ENCODE results near the gene LRRC51.
"Not testable (repeated sequence)": the region's sequence is repeated elsewhere in the genome, so short reads cannot be mapped to it uniquely, and the experiment has no call there.

Gene LRRC51

DNA sequence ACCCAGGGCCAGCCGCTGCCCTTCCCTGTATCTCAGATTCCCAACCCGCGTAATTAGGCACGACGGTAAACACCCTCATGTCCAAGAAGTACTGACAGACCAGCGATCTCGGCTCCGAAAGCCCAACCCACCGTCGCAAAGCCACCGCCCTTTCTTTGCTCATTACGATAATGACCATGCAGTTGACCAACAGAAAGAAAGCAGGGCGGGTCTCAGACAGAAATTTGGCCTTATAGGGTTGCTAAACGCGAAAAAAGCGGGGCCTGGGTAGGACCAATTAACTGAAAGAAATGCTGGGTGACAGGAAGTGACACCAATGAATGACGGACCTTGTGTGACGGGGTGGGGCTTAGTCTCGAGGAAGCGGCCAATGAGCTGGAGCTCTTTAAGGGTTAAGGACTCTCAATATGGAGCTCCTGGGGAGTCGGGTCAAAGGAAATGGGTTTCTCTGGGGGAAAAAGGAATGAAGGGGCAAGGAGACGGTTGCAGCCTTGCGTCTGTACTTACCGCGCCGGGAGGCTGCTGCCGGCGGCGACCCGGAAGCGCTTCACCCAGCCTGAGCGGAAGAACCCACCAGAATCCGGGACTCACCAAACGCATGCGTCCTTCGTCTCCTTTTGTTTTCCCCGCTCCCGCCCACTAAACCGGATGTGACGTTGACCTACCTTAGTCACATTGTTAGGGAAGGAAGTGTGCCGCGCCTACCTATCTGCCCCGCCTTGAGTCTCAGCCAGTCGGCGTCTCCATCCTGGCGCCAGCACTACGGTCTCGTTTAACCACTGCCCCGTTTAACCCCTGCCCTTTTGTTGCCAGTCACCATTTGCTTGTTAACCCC lies 31.7 kb downstream of the LRRC51 start, which contains the start of gene ANAPC15:
Gene ANAPC15 (minus strand): TSS at position 553 of the 835 bp plus-strand sequence. CDS start 1,419 bp downstream, outside the sequence.
- peak; percentile 99 for DNase-seq

DNA sequence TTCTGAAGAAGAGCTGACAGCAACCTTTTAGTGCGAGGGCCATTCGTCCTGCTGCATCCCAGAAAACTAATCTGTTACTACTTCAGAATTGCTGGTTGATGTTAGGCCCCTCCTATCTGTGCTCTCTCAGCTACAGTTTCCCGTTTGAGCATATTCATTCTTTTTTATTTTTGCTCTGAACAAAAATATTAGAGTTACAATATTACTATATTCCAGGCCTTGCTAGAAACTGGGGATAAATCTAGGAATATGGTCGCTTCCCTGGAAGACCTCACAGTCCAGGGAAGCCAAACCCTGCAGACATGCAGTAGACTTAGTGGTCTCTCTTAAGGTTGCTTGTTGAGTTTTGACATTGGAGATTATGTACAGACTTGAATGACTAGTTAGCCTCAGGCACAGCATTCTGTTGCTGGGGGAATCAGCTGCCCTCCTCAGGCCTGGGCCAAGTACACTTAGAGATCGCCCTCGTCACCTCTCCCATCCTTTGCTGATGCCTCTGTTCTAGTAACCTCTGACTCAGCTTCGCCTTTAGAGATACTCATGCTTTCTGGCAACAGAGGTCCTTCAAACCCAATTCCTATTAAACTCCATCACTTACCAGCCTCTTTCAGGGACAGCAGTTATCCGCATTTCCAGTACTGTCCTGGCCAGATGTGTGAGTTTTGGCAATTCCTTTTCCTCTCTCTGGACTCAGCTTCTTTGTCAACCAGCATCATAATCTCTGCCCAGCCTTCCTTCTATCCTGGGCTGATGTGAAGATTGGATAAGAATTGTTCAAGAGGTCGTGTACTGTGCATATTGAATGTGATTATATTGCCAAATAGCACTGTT lies 32.5 kb downstream of the LRRC51 start:
- no peak for DNase-seq

DNA sequence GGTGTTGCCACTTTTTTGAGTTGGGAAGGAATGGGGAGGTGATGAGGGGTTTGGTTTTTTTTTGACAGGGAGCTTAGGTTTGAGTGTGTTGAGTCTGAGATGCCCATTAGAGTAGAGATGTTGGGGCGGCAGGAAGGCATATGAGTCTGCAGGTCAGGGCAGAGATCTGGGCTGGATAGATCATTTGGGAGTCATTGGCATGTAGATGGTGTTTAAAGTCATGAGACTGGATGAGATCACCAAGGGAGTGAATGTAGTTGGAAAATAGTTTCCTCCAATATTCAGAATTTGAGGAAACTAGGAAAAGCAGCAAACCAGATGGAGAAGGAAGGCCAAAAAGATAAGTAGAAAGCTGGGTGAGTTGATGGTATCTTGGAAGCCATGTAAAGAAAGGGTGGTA lies 33.9 kb downstream of the LRRC51 start:
- DNase-seq, result no peak

DNA sequence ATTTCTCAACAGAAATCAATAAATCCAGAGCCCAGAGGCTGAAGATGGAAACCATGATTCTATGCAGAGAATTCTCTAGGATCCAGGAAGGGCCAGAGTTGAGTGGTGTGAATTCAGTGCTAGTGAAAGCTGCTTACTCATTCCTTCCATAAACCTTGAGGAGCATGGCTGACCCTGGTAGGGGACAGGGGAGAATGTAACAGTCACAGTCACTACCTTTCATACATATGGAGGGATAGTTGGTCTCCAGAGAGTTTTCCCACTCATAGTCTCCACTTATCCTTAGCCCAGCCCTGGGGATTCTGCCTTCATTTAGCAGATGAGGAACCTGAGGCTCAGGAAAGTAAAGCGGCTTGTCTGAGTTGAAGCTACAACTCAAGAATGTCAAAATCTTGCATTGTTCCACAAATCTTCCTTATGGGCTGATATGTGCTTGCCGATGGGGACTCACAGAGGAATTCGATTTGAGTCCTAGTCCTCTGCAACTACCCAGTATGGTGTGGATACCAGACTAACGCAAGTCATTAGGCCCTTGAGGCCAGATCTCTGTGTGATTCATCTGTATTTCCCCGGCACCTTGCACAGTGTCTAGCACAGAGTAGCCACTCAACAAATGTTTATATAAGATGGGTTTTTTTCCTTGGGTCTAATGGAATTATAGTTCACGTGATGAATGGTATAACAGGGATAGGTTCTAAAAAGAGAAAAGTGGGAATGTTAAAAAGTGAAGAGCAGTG lies 35.5 kb downstream of the LRRC51 start:
- no peak for DNase-seq

DNA sequence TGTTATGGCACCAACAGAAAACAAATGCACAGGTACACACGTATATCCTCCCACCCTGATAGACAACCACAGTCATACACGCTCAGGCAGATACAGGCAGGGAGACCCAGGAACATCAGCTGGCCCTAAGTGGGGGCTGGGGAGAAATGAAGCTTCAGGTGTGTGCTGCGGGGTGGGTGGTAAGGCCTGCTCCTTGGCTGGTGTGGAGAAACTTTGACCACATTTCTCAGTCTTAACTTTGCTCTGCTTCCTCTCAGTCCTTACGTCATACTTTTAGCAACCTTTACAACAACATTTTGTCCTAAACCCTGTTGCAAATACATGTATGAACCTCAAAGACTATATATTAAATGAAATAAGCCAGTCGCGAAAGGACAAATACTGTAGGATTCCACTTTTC lies 38.5 kb downstream of the LRRC51 start:
- DNase-seq, result no peak

DNA sequence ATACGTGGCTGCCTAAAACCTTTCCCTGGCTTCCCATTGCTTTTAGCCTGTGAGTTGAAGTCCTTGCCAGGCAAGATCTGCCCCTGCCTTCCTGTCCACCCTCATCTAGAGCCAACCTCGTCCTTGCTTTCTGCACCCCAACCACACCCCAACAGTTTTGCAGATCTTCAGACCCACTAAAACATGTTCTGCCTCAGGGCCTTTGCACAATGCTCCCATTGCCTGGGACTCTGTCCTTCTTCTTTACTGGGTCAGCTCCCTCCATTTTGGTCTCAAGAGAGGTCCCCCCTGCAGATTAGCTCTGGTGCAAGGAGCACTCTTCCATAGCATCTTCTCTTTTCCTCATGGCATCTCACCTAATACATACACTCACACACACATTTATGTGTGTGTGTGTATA lies 40.3 kb downstream of the LRRC51 start:
- DNase-seq, result no peak

DNA sequence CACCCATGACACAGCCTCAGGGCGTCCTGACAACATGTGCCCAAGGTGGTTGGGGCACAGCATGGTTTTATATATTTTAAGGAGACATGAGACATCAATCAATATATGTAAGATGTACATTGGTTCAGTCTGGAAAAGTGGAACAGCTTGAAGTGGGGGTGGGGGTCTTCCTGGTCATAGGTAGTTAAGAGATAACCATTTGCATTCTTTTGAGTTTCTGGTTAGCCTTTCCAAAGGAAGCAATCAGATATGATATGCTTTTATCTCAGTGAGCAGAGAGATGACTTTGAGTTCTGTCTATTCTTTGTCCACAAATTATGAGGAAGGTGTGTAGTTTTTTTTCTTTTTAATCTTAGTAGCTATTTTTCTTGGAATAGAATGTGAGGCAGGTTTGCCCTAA lies 42.0 kb downstream of the LRRC51 start:
- no peak for DNase-seq

DNA sequence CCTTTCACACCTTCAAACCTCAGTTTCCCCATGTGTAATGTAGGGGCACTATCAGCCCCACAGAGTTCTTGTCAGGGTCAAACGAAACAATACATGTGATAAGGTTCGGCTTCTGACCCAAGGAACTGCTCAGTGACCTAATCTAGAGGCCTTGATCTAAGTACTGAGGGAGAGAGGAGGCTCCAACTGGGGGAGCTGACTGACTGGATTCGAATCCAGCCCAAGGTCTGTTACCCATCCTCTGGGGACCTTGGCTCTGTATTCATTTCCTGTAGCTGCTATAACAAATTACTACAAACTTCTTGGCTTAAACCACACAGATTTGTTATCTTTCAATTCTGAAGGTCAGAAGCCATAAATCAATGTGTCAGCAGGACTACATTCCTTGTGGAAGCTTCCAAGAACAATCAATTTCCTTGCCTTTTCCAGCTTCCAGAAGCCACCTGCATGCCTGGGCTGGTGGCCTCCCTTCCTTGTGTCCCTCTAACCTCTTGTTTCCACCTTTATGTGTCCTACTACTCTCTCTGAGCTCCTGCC lies 42.5 kb downstream of the LRRC51 start:
- no peak for DNase-seq

DNA sequence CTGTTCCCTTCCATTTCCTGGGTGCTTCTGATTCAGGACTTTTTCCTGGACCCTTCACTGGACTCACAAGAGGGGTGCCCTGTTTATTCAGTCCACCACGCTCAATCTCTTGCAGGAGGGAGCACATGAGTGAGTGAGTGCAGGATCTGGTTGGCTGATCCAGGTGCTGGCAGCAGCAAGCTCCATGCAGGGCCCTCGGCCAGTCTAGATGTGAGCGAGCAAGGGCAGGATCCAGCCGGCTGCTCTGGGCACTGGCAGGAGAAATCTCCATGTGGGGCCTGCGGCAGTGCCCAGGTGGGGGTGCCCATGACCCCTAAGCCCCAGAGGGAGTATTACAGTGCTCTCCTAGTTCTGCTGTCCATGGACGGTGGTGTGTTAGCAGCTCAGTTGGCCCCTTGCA lies 43.4 kb downstream of the LRRC51 start:
- no peak for DNase-seq

DNA sequence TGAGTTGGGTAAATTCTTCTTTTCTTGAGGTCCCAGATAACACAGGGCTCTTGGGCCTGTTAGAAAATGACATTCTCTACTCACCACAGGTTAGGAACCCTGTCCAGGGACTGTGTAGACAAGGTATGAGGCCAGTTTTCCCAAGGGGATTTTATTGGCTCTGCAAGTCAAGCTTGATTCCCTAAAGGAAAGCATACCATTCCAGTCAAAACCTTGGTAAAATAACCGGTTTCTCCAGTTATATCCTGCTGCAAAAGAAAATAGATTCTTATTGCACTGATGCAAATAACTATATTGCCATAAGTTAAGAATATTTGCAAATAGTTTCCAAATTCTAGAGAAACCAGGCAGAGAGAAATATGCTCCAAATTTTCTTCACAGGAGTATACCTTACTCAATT lies 45.3 kb downstream of the LRRC51 start:
- DNase-seq, result no peak

DNA sequence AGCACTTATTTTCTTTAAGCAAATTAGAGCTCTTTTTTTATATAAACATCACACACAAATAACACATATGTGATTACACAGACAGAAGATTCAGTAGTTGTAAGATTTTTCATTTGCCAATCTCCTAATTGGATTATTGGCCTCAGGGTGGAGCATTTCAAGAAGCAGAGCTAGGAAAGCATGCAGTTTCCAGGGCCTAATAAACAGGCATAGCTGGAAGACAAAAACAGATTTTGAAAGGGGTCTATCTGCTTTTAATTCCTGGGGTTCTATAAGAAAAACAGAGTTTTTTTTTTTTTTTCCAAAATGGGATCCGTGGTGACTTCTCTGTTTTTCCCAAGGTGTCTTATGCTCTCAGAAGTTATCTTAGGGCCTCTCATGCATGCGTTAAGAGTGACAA lies 47.3 kb downstream of the LRRC51 start:
- DNase-seq, result no peak

DNA sequence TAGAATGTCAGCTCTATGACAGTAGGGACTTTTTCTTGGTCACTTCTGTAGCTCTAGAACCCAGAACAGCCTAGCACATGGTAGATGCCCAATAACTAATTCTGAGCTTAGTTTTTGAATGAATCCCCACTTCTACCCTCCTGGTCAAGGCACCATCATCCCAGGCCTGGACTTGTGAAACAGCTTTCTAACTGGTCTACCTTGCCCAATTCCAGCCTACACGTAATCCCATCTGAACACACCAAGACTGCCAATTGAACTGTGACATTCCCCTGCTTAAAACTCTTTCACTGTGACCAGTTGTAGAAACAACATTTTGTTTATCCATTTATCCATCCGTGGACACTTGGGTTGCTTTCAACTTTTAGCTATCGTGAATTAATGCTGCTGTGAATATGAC lies 48.7 kb downstream of the LRRC51 start:
- DNase-seq, result no peak

DNA sequence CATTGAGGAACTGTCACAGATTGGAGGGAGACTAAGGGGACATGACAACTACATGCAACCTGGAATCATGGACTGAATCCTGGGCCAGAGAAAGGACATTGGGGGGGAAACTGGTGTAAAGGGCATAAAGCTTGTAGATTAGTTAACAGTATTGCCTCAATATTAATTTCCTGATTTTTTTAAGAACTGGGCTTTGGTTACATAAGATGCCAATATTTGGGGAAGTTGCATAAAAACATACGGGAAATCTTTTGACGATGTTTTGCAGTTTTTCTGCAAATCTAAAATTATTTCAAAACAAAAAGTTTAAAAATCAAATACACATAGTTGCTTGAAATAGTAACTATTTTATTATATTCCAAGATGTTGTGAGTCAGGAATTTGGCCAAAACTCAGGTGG lies 52.0 kb downstream of the LRRC51 start:
- no peak for DNase-seq

DNA sequence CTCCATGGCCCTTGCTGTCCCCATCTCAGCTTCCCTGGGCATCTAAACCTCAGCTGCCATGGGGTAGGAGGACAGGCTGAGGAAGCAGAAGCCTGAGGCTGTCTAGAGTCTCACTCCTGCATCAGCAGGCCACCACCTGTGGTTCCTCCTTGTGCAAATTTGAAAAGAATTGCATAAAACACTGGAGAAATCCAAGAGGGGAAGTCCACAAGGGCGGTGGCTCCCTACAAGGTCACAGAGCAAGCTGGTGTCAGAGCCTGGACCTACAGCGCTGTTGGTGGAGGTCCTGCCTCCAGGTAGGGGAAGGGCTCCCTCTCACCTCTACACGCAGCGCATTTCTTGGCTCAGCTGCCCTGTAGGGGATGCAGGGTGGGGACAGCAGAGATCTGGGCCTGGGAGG lies 54.8 kb downstream of the LRRC51 start, which contains the start of gene FOLR3:
Gene FOLR3 (plus strand): TSS at position 253 of the 400 bp plus-strand sequence. CDS start 228 bp downstream, outside the sequence.
- DNase-seq, result not testable (repeated sequence)

DNA sequence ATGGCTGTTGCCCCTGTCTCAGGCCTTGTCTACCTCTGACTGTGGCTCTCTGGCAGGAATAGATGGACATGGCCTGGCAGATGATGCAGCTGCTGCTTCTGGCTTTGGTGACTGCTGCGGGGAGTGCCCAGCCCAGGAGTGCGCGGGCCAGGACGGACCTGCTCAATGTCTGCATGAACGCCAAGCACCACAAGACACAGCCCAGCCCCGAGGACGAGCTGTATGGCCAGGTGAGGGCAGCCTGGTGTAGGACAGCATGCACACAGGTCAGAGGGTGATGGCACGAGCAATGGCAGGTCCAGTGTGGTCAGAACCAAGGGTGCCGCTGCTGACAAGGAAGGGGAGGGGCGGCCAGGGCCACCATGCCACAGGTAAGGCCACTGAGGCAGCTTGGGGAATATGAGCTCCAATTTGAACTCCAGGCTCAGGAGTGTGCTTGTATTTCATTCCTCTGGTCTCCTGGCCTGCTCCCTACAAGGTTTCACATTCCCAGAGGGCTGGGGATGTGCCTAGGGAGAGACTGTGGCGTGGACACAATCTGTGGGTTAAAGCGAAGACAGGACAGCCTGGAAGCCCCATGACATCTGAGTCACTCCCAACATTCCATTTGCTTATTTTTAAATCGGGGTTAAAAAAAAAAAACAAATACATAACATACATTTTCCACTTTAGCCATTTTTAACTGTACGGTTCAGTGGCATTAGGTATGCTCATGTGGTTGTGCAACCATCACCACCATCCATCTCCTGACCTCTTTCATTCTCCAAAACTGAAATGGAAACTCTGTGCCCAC lies 55.4 kb downstream of the LRRC51 start:
- no peak for DNase-seq

DNA sequence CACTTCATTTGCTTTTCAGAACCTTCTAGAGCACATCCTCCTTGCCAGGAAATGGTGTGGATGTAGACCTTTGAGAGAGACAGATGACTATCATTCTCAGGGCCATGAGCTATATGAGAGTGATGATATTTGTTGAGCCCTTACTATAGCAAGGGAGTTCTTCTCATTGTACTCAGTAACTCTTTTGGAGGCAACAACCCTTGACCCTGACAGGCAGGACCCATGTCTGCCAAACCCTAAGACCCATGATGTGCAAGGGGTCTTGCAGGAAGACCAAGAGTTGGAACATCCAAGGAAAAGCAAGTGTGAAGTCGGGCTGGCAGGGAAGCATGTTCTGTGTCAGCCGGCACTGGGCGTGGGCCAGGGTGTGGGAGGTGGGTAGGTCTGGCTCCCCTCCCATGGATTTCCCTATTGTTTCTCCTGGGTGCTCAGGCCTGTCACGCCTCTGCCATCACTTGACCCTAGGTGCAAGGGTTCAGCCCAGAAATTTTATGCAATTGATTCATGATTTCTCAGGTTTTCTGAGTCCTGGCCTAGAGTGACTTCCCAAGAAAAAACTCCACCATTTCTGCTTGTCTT lies 56.1 kb downstream of the LRRC51 start:
- DNase-seq, result no peak

DNA sequence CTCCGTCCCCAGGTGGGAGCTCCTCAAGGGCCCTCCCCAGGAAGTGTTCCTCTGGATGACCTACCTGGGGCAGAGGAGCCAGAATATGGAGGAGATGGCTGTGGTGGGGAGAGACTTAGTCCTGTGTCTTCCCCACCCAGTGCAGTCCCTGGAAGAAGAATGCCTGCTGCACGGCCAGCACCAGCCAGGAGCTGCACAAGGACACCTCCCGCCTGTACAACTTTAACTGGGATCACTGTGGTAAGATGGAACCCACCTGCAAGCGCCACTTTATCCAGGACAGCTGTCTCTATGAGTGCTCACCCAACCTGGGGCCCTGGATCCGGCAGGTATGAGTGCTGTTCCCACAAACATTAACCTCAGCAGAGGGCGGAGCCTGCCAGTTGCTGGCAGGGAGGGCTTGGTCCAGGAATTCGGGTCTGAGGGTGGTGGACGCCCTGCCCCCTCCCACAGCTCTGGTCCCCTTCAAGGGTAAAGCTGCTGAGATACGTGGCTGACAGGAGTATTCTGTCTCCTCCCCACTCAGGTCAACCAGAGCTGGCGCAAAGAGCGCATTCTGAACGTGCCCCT lies 58.3 kb downstream of the LRRC51 start:
- DNase-seq, result no peak

DNA sequence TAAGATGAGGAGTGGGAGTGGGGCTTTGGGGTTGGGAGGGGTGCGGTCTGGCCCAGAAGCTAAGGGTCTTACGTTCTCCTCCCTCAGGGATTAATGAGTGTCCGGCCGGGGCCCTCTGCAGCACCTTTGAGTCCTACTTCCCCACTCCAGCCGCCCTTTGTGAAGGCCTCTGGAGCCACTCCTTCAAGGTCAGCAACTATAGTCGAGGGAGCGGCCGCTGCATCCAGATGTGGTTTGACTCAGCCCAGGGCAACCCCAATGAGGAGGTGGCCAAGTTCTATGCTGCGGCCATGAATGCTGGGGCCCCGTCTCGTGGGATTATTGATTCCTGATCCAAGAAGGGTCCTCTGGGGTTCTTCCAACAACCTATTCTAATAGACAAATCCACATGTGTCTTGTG lies 58.9 kb downstream of the LRRC51 start:
- no peak for DNase-seq

DNA sequence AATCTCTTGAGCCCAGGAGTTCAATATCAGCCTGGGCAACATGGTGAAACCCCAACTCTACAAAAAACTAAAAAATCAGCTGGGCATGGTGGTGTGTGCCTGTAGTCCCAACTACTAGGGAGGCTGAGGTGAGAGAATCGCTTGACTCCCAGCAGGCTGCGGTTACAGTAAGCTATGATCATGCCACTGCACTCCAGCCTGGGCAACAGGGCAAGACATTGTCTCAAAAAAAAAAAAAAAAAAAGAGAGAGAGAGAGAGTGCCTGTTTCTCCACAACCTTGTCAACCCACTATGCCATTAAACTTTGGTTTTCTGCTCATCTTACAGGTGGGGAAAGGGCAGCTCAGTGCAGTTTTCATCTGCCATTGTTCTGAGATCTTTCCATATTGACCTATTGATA lies 60.0 kb downstream of the LRRC51 start:
- no peak for DNase-seq

DNA sequence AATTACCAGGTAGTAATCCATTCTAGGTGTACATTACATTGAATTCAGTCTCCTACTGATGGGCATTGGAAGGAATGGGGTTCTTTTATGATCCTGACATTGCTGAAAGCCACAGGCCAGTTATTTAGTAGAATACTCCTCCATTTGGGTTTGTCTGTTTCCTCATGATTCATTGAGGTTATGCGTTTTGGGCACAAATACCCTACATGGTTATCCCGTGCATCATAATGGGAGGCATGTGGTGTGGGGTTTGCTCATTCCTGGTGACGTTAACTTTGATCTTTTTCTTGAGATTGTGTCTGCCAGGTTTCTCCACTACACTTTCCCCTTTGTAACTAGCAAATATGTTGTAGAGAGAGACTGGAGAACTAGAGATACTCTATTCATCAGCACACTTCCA lies 60.4 kb downstream of the LRRC51 start:
- no peak for DNase-seq

DNA sequence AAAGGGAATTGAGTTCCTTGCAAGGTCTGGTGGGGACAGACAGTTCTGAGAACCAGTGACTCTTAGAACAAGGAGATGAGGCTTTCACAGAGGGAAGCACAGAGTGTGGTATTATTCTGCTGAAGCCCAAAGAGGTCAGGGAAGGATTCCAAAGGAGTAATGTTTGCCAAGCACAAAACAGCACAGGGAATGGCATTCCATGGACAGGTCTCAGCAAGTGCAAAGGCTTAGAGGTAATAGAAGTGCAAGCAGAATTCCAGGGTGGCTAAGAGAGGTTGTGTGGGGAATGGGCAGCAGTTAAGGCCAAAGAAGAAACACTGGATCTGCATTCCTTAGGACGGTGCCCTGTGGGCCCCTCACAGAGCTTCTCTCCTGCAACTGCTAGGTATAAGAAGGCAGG lies 61.4 kb downstream of the LRRC51 start:
- DNase-seq, result not testable (repeated sequence)
